Bone marrow (tissue), 2 donors: ENCODE measurements around the gene SLC40A1.

Source experiments
- DNase-seq, 2 donors: peaks; one replicate each; lab custom pipeline; 2025; lab: John Stamatoyannopoulos, UW

SLC40A1 gene

DNA sequence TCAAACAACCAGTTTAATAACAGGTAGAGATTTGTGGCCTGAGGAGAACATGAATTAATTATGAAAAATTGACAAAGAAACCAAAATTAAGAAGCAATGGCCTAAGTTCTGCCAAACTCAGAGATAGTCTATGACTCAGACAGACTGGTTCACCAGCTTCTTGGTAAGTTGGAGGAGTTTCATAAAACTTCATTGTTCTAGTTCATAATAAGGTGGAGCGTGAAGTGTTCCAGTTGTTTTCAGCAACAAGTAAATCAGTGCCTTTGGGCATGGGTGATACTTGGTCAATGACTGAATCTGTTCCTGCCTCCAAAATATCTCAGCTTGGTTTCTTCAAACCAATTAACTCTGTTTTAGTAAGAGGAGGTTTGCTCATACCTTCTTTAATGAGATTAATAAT lies 40.0 kb downstream of the SLC40A1 start:
- no peak for DNase-seq

DNA sequence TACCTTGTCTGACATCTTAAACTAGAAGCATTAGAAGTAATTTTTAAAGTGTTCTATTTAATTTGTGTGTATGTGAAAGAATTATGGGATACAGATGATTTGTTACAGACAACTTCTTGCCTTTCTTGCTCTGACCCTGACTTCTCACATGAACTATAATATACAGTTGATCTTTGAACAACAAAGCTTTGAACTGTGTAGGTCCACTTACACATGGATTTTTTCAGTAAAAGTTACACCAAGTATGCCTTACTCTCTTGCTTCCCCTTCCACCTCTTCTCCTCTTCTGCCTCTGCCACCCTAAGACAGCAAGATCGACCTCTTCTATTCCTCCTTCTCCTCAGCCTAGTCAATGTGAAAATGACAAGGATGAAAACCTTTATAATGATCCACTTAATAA lies 42.2 kb downstream of the SLC40A1 start:
- DNase-seq: no peak

DNA sequence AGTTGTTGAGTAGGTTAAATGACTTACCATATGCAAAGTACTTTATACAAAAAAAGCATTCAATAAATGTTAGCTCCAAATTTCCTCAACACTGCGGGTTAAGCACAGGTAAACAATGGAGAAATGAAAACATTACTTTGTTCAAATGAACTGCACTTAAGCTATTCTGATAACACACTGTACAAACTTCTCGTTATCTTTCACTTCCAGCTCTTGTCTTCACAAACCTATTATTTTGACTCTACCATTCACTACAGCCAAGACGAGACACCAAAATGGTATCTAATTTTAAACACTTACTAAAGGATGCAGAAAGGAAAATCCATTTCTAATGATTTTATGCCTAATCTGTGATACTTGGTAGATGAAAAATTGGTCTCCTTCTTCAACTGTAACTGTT lies 43.8 kb downstream of the SLC40A1 start:
- no peak for DNase-seq

DNA sequence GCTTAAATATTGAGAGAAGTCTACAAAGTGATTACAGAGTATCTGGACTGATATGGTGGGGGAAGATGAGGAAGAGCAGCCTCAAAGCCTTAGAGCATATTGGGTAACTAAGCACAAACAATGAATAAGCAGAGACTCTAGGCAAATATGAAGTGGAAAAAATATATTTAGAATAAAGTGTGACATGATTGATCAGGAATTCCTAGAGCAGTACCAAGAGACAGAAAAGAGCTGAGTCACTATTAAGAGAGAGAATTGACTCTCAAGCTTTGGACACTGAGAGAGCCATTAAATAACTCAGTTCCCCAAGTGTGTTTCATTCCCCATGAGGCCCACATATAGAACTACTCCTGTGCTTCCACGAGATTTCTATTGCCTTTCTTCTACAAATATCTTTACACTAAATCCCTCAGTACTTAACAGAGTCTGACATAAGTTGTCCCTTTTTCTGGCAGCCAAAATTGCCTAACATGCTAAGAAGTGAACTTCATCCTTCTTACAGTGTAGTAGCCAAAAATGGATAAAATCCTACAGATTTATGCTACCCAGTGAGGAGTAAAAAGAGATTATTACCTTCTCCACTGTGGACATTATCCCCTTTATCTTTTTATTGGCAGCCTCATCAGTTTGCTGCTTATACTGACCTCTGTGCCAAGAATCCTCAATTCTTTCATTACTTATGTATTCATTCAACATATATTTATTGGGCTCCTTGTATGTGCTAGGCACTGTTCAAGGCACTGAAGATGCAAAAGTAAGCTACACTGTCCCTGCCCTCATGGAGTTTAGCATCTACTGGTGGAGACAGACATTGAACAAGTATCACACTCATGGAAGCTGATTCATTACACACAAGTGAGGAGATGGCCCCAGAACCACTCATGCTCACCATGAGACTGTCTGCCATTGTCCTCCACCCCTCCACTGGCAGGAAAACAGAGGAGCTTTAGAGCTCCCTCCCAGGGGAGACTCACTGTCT lies 45.4 kb downstream of the SLC40A1 start:
- no peak for DNase-seq

DNA sequence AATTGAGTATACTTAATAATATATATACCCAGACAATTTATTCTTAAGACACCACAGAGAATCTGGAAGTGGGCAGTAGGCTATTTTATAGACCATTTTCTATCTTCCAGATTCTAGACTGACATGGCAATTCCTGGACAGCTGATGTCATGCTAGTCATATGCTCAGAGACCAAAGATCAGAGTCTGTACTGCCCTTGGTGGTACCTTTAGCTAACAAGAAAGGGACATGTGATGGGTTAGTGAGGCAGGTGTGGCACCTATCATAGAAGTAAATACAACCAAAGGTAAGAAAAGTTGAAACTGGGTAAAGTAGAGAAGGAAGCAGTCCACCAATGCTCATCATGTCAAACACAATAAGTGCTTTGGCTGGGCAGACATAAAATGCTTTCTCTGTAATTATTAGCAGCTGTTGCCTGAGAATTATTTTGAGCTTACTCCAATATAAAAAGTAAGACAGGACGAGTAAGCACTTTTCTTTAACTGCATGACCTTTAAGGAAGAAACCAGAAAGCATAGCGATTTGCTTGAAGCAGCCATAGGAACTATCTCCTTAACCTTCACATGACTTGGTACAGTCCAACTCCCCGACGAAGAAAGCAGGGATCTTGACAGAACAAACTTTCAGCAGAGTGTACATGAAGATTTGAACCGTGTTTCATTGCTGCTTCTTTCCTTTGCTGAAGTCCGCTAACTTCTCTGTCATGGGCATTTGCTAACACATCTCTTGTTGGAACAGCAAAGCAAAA lies 47.1 kb downstream of the SLC40A1 start:
- DNase-seq: no peak

DNA sequence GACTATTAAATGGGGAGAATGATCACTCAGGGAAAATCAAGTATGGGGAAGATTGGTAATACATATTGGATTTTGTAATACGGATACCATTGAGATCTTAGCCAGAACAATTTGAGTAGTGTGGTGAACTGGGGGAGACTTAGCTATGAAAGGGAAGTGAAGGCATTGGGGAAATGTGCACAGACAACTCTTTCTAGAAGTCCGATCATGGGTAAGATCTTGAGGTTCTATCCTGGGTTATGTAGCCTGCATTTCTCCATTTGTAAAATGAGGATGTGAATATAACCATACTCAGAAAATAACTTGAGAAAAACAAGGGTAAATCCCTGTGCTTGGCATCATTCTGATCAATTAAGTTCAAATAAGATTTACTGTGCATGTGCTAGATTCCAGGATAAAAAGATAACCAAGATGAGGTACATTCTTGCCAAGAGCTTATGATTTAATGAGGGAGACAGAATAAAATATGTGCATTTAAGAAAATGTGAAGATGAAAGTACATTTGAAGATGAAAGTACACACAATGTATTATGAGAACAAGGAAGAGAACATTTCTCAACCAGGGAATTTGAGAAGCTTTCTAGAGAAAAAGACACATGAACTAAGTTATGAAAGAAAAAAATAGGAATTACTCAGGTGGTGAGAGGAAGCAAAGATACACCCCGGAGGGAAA lies 49.5 kb downstream of the SLC40A1 start:
- DNase-seq: no peak

DNA sequence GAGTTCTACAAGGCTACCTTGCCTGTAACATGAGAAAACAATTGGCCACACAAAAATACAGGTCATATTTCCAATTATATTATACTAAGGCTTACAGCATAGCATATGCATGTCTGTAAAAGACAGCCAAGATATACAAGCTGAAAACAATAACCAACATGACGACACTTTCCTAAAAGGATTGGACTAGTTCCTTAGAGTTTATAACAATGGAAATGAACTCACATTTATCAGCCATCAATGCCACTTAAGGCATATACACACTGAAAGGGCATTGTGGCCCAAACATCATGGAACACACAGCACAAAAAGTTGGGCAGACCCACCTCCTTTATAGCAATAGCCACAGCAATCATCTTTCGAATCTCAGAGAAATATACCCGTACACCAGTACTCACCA lies 52.0 kb downstream of the SLC40A1 start:
- no peak for DNase-seq

DNA sequence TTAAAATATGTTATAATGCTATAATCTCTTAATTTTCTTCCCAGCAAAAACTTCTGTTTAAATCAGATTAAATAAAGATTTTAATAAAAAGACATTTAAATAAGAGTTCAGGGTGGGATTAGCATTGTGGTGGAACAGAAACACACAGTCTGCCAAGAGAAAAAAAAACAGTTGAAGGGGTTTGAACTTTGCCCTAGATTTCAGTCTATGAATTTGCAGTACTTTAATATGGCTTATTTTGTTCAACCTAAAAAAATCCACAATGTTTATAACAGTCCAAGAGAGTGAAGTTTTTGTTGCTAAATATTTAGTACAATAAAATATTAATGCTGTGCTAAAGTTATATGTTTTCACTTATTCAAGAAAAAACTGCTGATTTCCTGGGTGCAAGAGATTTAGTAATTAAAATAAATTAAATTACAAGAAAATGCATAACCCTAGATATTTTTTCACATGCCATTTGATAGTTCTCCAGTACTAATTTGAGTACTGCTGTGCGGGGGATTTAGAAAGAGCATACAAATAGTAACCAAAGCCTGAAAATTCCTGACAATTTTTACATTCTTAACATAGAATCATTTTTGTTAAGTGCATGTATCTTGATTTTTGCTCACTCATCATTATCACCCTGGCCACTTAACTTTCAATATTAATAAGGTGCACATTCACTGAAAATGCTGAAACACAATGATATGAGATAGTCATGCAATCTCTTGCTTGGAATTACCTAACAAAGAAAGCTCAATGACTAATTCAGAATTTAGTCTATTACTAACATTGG lies 52.6 kb downstream of the SLC40A1 start:
- DNase-seq: no peak

DNA sequence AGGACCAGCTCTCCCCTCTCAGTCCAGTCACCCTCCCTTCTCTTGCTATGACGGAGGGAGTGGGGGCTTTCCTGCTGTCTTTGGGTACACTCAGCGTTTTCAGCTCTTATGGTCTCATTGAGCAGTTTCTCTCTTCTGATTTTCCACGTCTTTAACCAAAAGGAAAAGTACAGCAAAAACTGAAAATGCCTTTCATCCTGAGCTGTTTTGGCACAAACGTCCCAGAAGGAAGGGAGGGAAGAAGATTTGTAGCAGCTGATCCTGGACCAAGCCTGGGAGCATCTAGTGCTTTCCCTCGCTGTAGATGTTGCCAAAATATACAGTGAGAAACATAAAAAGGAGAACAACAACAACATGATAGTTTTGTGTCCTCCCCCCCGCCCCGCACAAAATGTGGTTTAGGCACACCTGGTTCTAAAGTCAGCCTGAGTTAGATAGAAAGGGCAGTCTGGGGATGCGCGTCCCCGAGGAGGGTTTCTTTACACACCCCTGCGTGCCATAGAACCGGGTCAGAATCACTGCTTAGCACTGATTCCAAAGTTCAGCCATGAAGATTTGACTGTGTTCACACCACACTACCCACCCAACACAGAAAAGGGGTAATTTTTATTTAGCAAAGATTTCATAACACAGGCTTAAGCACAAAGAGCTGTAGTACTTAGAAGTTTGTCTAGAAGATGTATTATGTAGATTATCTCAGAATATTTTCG lies 53.4 kb downstream of the SLC40A1 start:
- DNase-seq: no peak

DNA sequence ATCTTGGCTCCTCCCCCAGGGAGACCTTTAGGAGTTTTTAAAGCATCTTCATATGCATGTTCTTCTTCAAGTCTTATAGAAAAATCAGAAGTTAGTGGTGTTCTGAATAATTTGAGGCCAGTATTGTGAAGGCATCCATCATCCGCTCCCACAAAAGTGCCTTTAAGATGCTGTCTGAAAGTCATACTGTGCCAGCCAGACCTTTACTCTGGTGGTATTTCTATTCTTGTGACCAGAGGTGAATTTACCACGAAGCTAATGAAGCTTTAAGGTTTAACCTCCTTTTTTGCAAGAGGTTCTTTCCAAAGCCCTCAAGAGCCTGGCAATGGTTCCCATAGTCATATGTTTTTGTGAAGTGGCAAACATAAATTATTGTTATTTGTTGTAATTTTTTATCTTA lies 54.3 kb downstream of the SLC40A1 start:
- DNase-seq: no peak

DNA sequence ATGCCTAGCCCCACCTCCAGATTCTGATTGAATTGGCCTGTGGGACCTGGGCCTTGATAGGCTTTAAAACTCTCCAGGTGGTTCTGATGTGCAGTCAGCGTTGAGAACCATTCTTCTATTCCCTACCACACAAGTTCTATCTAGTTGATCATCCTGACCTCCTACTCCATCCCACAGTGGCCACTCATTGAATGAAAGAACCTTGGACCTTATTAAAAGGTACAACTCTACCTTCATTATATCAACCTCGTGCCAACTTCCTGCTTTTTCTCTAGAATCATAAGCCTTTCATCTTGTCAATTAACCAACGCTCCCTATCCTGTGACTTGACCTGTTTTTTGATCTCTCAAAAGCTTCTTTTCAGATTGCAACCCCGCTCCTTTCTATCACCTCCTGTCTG lies 55.8 kb downstream of the SLC40A1 start:
- no peak for DNase-seq

DNA sequence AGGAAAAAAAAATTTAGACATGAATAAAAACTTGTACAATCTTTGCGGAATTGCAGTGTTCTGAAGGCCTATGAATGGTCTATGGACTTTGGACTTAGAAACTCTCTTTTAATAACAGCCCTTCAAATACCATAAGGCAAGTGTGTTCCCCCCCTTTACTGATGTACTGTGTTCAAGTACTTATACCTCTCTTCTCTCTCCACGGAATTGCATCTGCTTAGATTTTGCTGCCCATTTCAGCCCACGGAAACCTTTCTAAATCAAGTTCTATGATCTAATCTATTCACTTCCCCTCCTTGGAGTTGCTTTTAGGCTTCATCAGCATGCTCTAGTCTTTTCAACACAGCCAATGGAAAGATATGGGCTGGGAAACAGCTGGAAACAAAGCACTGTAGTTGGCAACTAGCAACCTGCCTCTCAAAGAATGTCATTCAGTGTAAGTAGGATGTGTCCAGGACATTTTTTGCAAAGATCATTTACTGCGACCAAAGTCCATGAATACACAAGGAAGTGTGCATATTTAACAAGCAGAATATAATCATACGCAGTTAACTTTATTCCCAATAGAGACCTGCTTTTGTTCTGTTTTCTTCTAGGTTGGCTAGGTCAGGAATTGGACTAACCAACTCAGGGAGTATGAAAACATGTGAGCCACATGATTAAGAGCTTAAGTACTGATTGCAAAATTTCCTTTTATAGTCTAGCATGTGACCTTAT lies 58.0 kb downstream of the SLC40A1 start:
- DNase-seq: no peak

DNA sequence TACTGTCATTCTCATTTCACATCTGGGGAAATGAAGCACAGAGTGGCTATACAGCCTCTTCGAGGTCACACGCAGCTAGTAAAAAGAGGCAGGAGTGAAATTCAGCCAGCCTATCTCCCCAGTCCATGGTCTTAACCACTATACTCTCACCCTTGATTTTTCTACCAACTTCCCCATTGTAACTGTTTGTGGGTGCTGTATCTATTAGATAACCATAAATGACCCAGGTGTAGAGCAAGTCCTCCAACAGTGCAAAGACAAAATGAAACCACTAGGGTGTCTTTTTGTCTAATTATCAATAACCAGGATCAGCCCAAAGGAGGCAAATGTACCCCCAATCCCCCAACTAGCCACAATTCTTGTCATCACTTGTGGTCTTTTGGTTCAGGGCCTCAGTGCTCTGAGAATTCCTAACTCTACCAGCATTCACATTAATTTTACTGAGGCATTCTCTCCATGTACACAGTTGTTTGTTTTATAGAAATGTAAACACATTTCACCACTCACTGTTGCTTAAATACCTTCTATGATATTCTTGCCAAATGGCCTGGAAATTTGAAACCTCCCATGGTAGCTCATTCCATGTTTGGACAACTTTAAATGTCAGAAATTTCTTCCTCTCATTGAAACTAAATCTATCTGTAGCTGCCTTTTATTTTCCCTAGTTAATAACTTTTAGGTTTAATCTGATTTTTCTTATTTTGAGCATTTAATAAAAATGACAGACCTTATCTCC lies 58.7 kb downstream of the SLC40A1 start:
- no peak for DNase-seq

DNA sequence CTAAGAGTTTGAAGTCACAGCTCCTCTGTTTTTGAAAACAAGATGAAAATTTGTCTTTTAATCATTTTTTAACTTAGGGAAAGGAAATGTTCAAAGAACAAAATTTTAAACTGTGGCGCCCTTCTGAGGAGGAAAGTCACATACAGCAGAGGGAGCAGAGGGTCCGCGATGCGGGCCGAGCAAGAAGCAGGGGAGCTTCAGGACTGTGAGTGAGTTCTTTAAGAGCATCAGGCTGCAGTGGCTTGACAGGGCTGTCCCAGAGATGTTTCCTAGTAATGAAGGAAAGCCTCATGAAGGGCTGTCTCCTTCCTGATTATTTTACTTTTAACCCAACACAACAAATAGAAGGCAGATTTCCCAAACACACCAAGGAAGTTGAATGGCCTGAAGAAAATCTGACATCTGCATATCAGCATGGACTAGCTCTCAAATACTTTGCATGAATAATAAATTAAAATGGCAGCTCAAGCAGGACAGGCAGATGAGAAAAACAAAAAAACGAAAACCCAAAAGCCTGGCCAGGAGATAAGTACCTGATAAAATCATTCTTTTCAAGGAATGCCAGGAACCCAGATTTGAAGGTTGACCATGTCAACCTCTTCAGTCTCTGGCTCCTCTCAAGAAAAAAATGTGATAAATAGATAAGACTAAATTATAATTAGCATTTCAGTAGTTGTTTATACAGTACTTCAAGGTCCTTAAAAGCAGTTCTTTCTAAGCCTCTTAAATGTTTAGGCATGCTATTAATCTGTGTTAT lies 60.8 kb downstream of the SLC40A1 start:
- DNase-seq: no peak

DNA sequence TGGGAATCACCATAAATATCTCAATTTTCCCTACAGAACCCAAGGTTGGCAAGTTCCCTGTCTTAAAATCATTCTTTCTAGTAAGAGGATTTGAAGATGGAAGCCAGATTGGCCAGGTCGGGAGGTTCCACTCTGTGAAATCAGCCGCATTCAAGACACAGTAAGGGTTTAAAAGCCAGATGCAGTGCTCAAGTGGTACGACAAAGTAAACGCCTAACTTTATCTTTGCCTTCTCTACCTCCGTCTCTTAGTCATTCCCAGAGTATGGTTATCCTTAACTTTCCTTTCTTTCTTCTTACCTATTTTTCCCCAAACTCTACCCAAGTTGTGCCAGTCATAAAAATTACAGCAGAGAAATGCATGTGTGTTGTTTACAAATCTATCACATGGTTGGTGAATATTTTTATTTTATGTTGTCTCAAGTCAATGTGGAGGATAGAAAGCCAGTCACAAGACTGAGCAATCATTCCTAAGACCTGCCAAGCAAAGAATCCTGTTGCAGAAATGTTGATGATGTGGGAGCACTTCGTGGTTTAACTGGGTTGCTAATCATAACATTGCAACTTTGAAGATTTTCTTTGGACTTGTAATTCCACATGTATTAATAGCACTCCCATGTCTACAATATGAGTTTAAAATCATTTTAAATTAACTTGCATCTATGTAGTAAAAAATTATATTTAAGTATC lies 62.6 kb downstream of the SLC40A1 start:
- no peak for DNase-seq

DNA sequence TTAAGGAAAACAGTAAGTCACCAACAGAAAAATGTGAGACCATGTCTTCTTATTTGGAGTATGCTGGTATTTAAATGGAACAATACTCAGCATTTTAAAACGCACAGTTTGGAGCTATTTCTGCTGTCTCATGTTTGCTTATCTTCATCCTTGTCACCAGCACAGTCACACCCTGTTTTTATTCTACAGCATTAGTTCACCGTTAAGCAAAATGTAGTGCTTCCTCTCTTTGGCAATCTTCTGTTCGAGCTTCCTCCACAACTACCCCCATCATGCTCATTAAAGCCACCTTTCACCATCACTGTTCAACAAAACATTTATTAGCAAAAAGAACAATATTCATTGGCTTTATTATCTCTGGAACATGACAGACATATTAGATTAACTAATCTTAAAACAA lies 64.0 kb downstream of the SLC40A1 start:
- no peak for DNase-seq

DNA sequence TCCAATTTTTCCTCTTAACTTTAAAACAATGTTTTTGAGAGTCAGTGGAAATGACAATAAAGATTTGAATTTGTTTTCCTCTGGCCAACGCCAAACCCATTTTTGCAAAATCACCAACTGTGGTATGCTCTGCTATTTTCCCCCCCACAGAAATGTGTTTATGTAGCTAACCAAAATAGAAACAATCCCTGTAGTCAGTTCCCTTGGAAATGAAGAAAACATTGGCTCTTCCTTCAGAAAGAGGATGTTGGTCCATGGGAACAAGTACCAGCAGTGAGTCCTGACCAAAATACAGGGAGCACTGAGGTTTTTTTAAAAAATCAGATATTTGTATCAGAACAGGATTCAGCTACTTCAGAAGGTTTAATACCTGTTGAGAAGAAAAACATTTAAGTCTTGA lies 65.3 kb downstream of the SLC40A1 start:
- DNase-seq: no peak

DNA sequence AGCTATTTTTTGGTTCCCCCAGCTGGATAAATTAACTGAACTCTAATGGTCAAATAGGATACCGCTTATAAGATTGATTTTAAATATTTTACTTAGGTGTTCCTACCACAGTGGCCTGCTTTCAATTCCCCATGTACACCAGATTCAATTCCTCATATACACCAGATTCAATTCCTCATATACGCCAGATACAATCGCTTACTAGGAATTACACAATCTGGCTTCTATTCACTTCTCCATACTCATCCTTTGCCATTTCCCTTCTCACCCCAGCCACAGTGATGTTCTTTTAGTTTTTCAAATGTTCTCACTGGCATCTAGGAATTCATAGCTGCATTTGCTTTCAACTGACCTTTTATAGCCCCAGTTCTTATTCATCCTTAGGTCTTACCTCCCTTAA lies 66.5 kb downstream of the SLC40A1 start:
- DNase-seq: no peak

DNA sequence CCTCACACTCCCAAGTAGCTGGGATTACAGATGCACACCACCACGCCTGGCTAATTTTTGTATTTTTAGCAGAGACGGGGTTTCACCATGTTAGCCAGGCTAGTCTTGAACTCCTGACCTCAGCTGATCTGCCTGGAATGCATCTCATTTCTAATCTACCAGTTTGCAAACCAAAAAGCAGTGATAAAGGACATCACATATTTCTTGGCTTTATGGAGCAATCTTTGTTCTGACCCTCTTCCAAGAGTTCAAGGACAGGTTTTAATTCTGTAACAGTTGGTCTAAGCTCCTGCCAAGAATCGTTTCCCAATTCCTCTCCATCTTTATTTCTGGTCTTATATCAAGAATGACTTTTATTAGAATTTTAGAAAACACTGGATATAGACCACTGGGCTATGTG lies 67.7 kb downstream of the SLC40A1 start:
- DNase-seq: no peak
